ENCODE measurements around the gene CCDC32. TPM values are rescaled to one million over a fixed set of nuclear protein-coding genes. Genes with fewer than 3 reads are reported as not detected.

CCDC32 gene, protein sequence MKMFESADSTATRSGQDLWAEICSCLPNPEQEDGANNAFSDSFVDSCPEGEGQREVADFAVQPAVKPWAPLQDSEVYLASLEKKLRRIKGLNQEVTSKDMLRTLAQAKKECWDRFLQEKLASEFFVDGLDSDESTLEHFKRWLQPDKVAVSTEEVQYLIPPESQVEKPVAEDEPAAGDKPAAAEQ
- polyA plus RNA-seq: 10 to 100 TPM; 31.3 to 65.7 (median 45.7) TPM

GRCh38 chr15:40564591-40565332 lies at the start of gene CCDC32:
Gene CCDC32 (minus strand): TSS chr15:40565042. CDS start chr15:40563015, 2,027 bp downstream.
- peaks cover 47 to 61% of the 10 kb centered on the region in 2 donors for H3K4me1 Mint-ChIP-seq

GRCh38 chr15:40613080-40613479 lies 48.2 kb upstream of the CCDC32 start:
- no peaks in the 10 kb centered on the region for H3K4me1 Mint-ChIP-seq
- H3K27me3 Mint-ChIP-seq (ENCODE audit: low read depth in 3 of 3): peaks cover 0 to 2% (median 1%) of the 10 kb centered on the region in 3 donors
- no peak overlapping the region for H3K27ac Mint-ChIP-seq
- DNase-seq: no peak
- H3K4me3 Mint-ChIP-seq: no peak overlapping the region
- peaks cover 0 to 3% (median 0%) of the 10 kb centered on the region in 3 donors for H3K36me3 Mint-ChIP-seq
- H3K9me3 Mint-ChIP-seq: no peaks in the 10 kb centered on the region

More at GRCh38 chr15:40564591-40565332, at the start of gene CCDC32:
- DNase-seq: peak; percentile 95
- H3K27ac Mint-ChIP-seq: peak within 1 kb of the TSS; percentile 97 to 99 (median 98)
- H3K36me3 Mint-ChIP-seq: peaks cover 0 to 5% (median 4%) of the 10 kb centered on the region in 3 donors
- peaks cover 12 to 18% (median 13%) of the 10 kb centered on the region in 3 donors for H3K27me3 Mint-ChIP-seq (ENCODE audit: low read depth in 3 of 3)
- no peaks in the 10 kb centered on the region for H3K9me3 Mint-ChIP-seq
- H3K4me3 Mint-ChIP-seq: peak within 1 kb of the TSS; percentile 94 to 98 (median 97)

DNA sequence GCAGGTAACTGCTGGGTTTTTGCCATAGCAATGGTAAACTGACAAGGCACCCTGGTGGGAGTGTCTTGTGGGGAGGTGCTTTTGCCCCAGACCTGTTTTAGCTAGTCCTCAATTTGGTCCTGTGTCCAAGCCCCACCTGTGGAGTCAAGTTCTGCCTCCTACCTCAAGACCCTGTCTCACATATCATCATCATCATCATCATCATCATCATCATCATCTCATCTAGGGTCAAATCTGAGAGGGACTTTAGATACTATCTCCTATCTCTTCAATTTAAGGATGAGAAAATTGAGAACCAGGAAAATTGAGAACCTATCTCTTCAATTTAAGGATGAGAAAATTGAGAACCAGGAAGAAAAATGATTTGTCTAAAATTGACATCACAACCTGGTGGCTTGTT lies 39.1 kb upstream of the CCDC32 start:
- no peaks in the 10 kb centered on the region for H3K36me3 Mint-ChIP-seq
- no peak overlapping the region for H3K27ac Mint-ChIP-seq
- no peak for DNase-seq
- H3K9me3 Mint-ChIP-seq: no peaks in the 10 kb centered on the region
- peaks cover 0 to 1% (median 0%) of the 10 kb centered on the region in 3 donors for H3K27me3 Mint-ChIP-seq (ENCODE audit: low read depth in 3 of 3)
- no peaks in the 10 kb centered on the region for H3K4me1 Mint-ChIP-seq
- no peak overlapping the region for H3K4me3 Mint-ChIP-seq

DNA sequence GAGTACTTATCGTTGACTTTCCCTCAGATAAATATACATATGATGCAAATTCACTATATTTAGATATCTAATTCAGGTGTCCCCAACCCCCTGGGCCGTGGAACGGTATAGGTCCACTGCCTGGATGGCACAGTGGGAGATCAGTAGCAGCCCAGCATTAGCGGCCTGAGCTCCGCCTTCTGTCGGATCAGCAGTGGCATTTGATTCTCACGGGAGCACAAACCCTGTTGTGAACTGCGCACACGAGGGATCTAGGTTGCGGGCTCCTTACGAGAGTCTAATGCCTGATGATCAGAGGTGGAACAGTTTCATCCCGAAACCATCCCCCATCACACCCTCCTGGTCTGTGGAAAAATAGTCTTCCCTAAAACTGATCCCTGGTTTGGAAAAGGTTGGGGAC lies 36.1 kb upstream of the CCDC32 start:
- Mint-ChIP-seq H3K4me1 (no peaks in the 10 kb centered on the region), H3K36me3 (no peaks in the 10 kb centered on the region), H3K27ac (no peak overlapping the region), H3K27me3 (ENCODE audit: low read depth in 3 of 3) (peaks cover 0 to 1% (median 0%) of the 10 kb centered on the region in 3 donors), H3K9me3 (no peaks in the 10 kb centered on the region), H3K4me3 (no peak overlapping the region)
- no peak for DNase-seq

GRCh38 chr15:40598672-40599071 lies 33.8 kb upstream of the CCDC32 start:
- no peak for DNase-seq
- H3K4me3 Mint-ChIP-seq: no peak overlapping the region
- no peaks in the 10 kb centered on the region for H3K9me3 Mint-ChIP-seq
- H3K36me3 Mint-ChIP-seq: no peaks in the 10 kb centered on the region
- H3K4me1 Mint-ChIP-seq: peaks cover 9 to 14% of the 10 kb centered on the region in 2 donors
- no peak overlapping the region for H3K27ac Mint-ChIP-seq
- peaks cover 4 to 8% (median 5%) of the 10 kb centered on the region in 3 donors for H3K27me3 Mint-ChIP-seq (ENCODE audit: low read depth in 3 of 3)

GRCh38 chr15:40598126-40598525 lies 33.3 kb upstream of the CCDC32 start:
- Mint-ChIP-seq H3K4me3 (no peak overlapping the region), H3K27me3 (ENCODE audit: low read depth in 3 of 3) (peaks cover 7 to 11% (median 10%) of the 10 kb centered on the region in 3 donors), H3K36me3 (no peaks in the 10 kb centered on the region), H3K27ac (no peak overlapping the region), H3K9me3 (no peaks in the 10 kb centered on the region), H3K4me1 (peaks cover 11 to 20% of the 10 kb centered on the region in 2 donors)
- no peak for DNase-seq

DNA sequence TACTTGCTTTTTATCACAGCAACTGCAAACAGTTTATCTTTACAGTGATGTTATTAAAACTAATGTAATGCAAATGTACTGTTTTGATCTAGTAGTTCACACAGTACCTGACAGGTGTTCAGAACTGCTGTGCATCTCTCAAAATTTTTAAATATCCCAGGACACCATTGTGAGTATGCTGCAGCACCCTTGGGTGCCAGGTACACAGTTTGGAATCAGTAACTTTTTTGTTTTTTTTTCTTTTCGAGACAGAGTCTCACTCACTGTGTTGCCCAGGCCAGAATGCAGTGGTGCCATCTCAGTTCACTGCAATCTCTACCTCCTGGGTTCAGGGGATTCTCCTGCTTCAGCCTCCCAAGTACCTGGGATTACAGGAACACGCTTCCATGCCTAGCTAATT lies 32.2 kb upstream of the CCDC32 start:
- no peak overlapping the region for H3K4me3 Mint-ChIP-seq
- no peak overlapping the region for H3K27ac Mint-ChIP-seq
- H3K9me3 Mint-ChIP-seq: no peaks in the 10 kb centered on the region
- H3K36me3 Mint-ChIP-seq: no peaks in the 10 kb centered on the region
- peaks cover 11 to 27% of the 10 kb centered on the region in 2 donors for H3K4me1 Mint-ChIP-seq
- no peak for DNase-seq
- peaks cover 8 to 11% (median 10%) of the 10 kb centered on the region in 3 donors for H3K27me3 Mint-ChIP-seq (ENCODE audit: low read depth in 3 of 3)

GRCh38 chr15:40595773-40596172 lies 30.9 kb upstream of the CCDC32 start:
- Mint-ChIP-seq H3K9me3 (no peaks in the 10 kb centered on the region), H3K27me3 (ENCODE audit: low read depth in 3 of 3) (peaks cover 10% of the 10 kb centered on the region in 3 donors), H3K36me3 (no peaks in the 10 kb centered on the region), H3K4me3 (no peak overlapping the region), H3K4me1 (peaks cover 11 to 27% of the 10 kb centered on the region in 2 donors), H3K27ac (no peak overlapping the region)
- no peak for DNase-seq

- H3K9me3 Mint-ChIP-seq: no peaks in the 10 kb centered on the region
- H3K27me3 Mint-ChIP-seq (ENCODE audit: low read depth in 3 of 3): peaks cover 10 to 11% (median 10%) of the 10 kb centered on the region in 3 donors
- H3K36me3 Mint-ChIP-seq: no peaks in the 10 kb centered on the region
- DNase-seq: no peak
- H3K4me3 Mint-ChIP-seq: peak overlapping the region; percentile 94 to 100 (median 98)
- peak overlapping the region in 3 of 6 donors; percentile 90 to 100 (median 99) for H3K27ac Mint-ChIP-seq
- H3K4me1 Mint-ChIP-seq: peaks cover 17 to 31% of the 10 kb centered on the region in 2 donors
These were observed 30.4 kb upstream of the CCDC32 start for GRCh38 chr15:40595219-40595618.

DNA sequence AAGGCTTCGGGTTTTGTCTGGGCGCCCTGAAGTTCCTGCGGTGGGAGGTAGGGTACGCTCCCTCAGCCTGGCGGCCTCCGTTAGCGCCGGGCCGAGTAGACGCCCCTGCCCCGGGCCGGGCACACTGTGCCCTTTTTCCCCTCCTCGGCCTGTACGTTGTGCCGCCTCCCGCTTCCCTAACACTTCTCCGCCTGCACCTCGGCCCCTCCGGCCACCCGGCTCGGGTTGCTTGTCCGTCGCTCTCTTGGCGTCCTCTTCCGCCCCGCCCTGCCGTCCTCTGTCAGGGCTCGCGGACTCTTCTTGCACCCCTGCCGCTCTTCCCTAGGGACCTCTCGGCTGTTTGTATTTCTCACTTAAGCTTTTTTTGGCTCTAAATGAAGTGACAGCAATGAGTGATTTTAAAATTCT lies 29.6 kb upstream of the CCDC32 start:
- Mint-ChIP-seq H3K4me1 (peaks cover 23 to 39% of the 10 kb centered on the region in 2 donors), H3K27ac (peak overlapping the region; percentile 97 to 100 (median 98)), H3K9me3 (no peaks in the 10 kb centered on the region), H3K36me3 (no peaks in the 10 kb centered on the region), H3K4me3 (peak overlapping the region; percentile 94 to 100 (median 98)), H3K27me3 (ENCODE audit: low read depth in 3 of 3) (peaks cover 10 to 11% (median 10%) of the 10 kb centered on the region in 3 donors)
- no peak for DNase-seq

DNA sequence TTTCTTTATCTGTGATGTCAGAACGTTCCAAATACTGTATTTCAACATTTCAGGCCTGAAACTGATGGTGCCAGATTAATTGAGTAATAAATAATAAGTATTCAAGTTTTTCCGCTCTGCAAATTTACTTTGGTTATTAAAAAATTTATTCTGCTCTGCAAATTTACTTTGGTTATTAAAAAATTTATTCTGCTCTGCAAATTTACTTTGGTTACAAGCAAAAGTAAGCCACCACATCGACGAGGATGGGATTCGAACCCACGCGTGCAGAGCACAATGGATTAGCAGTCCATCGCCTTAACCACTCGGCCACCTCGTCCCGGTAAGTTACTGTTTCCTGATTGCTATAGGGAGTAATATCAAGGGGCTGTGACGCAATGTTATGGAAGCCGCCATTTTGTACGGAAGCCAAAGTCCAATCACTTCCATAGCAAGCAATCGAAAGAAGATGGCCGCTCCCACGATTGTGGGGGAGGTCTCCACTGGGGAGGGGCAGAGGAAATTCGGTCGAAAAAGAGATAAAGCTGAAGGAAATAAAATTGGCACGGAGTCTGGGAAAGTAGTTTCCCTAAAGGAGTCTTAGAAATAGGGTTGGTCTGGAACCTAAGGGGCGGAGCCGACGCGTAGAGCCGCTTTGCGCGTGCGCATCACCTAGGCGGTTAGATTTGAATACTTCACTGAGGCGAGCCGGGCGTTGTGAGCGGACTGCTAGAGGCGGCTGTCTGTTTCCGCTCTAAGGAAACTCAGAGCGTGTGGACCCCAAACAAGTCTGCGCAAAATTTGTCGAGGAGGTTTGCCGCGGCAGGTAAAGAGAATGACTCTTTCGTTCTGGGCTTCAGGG lies 29.0 kb upstream of the CCDC32 start, which contains the start of gene KNL1:
TSS of gene KNL1 (plus strand) at position 662 of the 841 bp plus-strand sequence. CDS start 8,683 bp downstream, outside the sequence.
- peak; percentile 92 to 93 (median 92) for DNase-seq
- Mint-ChIP-seq H3K4me1 (peaks cover 23 to 40% of the 10 kb centered on the region in 2 donors), H3K9me3 (no peaks in the 10 kb centered on the region), H3K27me3 (ENCODE audit: low read depth in 3 of 3) (peaks cover 10 to 11% (median 10%) of the 10 kb centered on the region in 3 donors), H3K36me3 (no peaks in the 10 kb centered on the region), H3K27ac (peak within 1 kb of the TSS; percentile 97 to 100 (median 98)), H3K4me3 (peak within 1 kb of the TSS; percentile 94 to 100 (median 98))

- Mint-ChIP-seq H3K4me3 (peak overlapping the region; percentile 94 to 100 (median 98)), H3K27ac (peak overlapping the region; percentile 97 to 100 (median 98)), H3K36me3 (no peaks in the 10 kb centered on the region), H3K4me1 (peaks cover 23 to 40% of the 10 kb centered on the region in 2 donors), H3K27me3 (ENCODE audit: low read depth in 3 of 3) (peaks cover 10 to 11% (median 10%) of the 10 kb centered on the region in 3 donors), H3K9me3 (no peaks in the 10 kb centered on the region)
- DNase-seq: no peak
These were observed 28.3 kb upstream of the CCDC32 start for GRCh38 chr15:40593165-40593564.

- H3K36me3 Mint-ChIP-seq: no peaks in the 10 kb centered on the region
- peaks cover 10 to 14% (median 10%) of the 10 kb centered on the region in 3 donors for H3K27me3 Mint-ChIP-seq (ENCODE audit: low read depth in 3 of 3)
These were observed 26.5 kb upstream of the CCDC32 start for GRCh38 chr15:40591389-40591788.

More at GRCh38 chr15:40591389-40591788, 26.5 kb upstream of the CCDC32 start:
- DNase-seq: no peak
- Mint-ChIP-seq H3K4me1 (peaks cover 23 to 40% of the 10 kb centered on the region in 2 donors), H3K9me3 (no peaks in the 10 kb centered on the region), H3K27ac (peak overlapping the region in 2 of 6 donors; percentile 13 to 51), H3K4me3 (peak overlapping the region in 1 of 5 donors; percentile 11)

Data from immature natural killer cell (primary cell).